Mesenchymal stem cell (in vitro differentiated cells and primary cell): ENCODE results near the gene PCDHB11. TPM values are rescaled to one million over a fixed set of nuclear protein-coding genes. Genes with fewer than 3 reads are reported as not detected.

Experiments used
- DNase-seq: peaks from one replicate; pipeline ENCODE4 v3.0.0-alpha.2; 2013
- H2AFZ ChIP-seq: one replicate; pipeline ENCODE4 v1.6.1; 2013; ENCODE audit warnings: low read depth, mild to moderate bottlenecking, control low read depth, inconsistent platforms, low read length, moderate library complexity
- H2AK5ac ChIP-seq: 2 replicates; pipeline ENCODE4 v1.6.1; 2013; ENCODE audit warnings: low read length, moderate library complexity, mild to moderate bottlenecking, inconsistent platforms; ENCODE audit not compliant: severe bottlenecking
- H2BK120ac ChIP-seq: one replicate; pipeline ENCODE4 v1.6.1; 2013; ENCODE audit warnings: low read depth, mild to moderate bottlenecking, inconsistent platforms, low read length, moderate library complexity
- H2BK12ac ChIP-seq, 2 experiments: one replicate each; pipeline ENCODE4 v1.6.1; 2013; ENCODE audit warnings: inconsistent platforms in 2 of 2, low read length in 2 of 2, mild to moderate bottlenecking in 2 of 2, moderate library complexity in 2 of 2, control low read depth in 1 of 2
- H2BK15ac ChIP-seq: one replicate; pipeline ENCODE4 v1.6.1; 2013; ENCODE audit warnings: mild to moderate bottlenecking, low read depth, inconsistent platforms; ENCODE audit not compliant: poor library complexity, severe bottlenecking
- H2BK5ac ChIP-seq: 2 replicates; pipeline ENCODE4 v1.6.1; 2013; ENCODE audit warnings: low read depth, mild to moderate bottlenecking, low read length, control low read depth, inconsistent platforms; ENCODE audit not compliant: poor library complexity, severe bottlenecking
- H3K14ac ChIP-seq, 2 experiments: one replicate each; pipeline ENCODE4 v1.6.1; 2013; ENCODE audit warnings: inconsistent platforms in 2 of 2, low read length in 2 of 2, control low read depth in 1 of 2, mild to moderate bottlenecking in 1 of 2, moderate library complexity in 1 of 2
- H3K18ac ChIP-seq, 2 experiments: one replicate each; pipeline ENCODE4 v1.6.1; 2013; ENCODE audit warnings: inconsistent platforms in 2 of 2, low read length in 2 of 2, control low read depth in 1 of 2, low read depth in 1 of 2, mild to moderate bottlenecking in 1 of 2
- H3K23ac ChIP-seq, 2 experiments: one replicate each; pipeline ENCODE4 v1.6.1; 2013; ENCODE audit warnings: inconsistent platforms in 2 of 2, low read length in 2 of 2, mild to moderate bottlenecking in 2 of 2, moderate library complexity in 2 of 2, control low read depth in 1 of 2
- H3K27ac ChIP-seq: 2 replicates; pipeline ENCODE4 v1.5.1; 2013; ENCODE audit warnings: mild to moderate bottlenecking, moderate library complexity, low read length, control low read depth, inconsistent platforms; ENCODE audit not compliant: poor library complexity, severe bottlenecking
- H3K27me3 ChIP-seq, 2 experiments: 2 replicates each; pipeline versions ENCODE4 v1.6.1 to v1.7.0; 2013; ENCODE audit warnings: low read length in 2 of 2, mild to moderate bottlenecking in 2 of 2, moderate library complexity in 2 of 2, control low read depth in 1 of 2, inconsistent platforms in 1 of 2; ENCODE audit not compliant: control insufficient read depth in 1 of 2, insufficient read depth in 1 of 2
- H3K36me3 ChIP-seq, 2 experiments: 2 replicates each; pipeline versions ENCODE4 v1.6.1 to v1.7.0; 2013; ENCODE audit warnings: low read length in 2 of 2, control low read depth in 1 of 2, inconsistent platforms in 1 of 2, low read depth in 1 of 2, mild to moderate bottlenecking in 1 of 2; ENCODE audit not compliant: insufficient read depth in 2 of 2, control insufficient read depth in 1 of 2
- H3K4ac ChIP-seq, 2 experiments: one replicate each; pipeline ENCODE4 v1.6.1; 2013; ENCODE audit warnings: inconsistent platforms in 2 of 2, low read length in 2 of 2, mild to moderate bottlenecking in 2 of 2, moderate library complexity in 2 of 2, control low read depth in 1 of 2, low read depth in 1 of 2
- H3K4me1 ChIP-seq: 2 replicates; pipeline ENCODE4 v1.6.1; 2013; ENCODE audit warnings: low read depth, low read length, control low read depth; ENCODE audit not compliant: control insufficient read depth, insufficient read depth
- H3K4me2 ChIP-seq: 2 replicates; pipeline ENCODE4 v1.6.1; 2013; ENCODE audit warnings: low read length, mild to moderate bottlenecking, inconsistent platforms; ENCODE audit not compliant: poor library complexity, severe bottlenecking
- H3K4me3 ChIP-seq, 2 experiments: 2 replicates each; pipeline versions ENCODE4 v1.5.1 to v1.7.0; 2013; ENCODE audit warnings: low read length in 2 of 2, mild to moderate bottlenecking in 2 of 2, control low read depth in 1 of 2, low read depth in 1 of 2; ENCODE audit not compliant: insufficient read depth in 1 of 2
- H3K79me1 ChIP-seq: replicated peaks from 2 replicates; pipeline ENCODE4 v1.6.1; 2013; ENCODE audit warnings: mild to moderate bottlenecking, control low read depth, low read length, inconsistent platforms; ENCODE audit not compliant: poor library complexity, severe bottlenecking
- H3K9ac ChIP-seq: 2 replicates; pipeline ENCODE4 v1.7.0; 2013; ENCODE audit warnings: mild to moderate bottlenecking, low read length, moderate library complexity
- H3K9me3 ChIP-seq: 2 replicates; pipeline ENCODE4 v1.7.0; 2013; ENCODE audit warnings: mild to moderate bottlenecking, low read length; ENCODE audit not compliant: control insufficient read depth
- H4K8ac ChIP-seq: one replicate; pipeline ENCODE4 v1.6.1; 2013; ENCODE audit warnings: inconsistent platforms, mild to moderate bottlenecking, low read length, moderate library complexity
- H4K91ac ChIP-seq: one replicate; pipeline ENCODE4 v1.6.1; 2013; ENCODE audit warnings: mild to moderate bottlenecking, low read length, inconsistent platforms
- WGBS: methylation state at CpG from one replicate; pipeline ENCODE4 v1.1.7; 2013; ENCODE audit warnings: mixed read lengths; 5-methylcytosine and 5-hydroxymethylcytosine counted together
- polyA plus RNA-seq, 2 experiments: library from polyadenylated mRNA; stranded (reverse); fragments of 200-250 nt; gene quantifications; one replicate each; pipeline ENCODE4 v1.2.3, GENCODE V29; 2013

PCDHB11 gene
- 0.32 TPM for polyA plus RNA-seq (2013, experiment 1 of 2)
- polyA plus RNA-seq (2013, experiment 2 of 2), result 0.32 TPM

DNA sequence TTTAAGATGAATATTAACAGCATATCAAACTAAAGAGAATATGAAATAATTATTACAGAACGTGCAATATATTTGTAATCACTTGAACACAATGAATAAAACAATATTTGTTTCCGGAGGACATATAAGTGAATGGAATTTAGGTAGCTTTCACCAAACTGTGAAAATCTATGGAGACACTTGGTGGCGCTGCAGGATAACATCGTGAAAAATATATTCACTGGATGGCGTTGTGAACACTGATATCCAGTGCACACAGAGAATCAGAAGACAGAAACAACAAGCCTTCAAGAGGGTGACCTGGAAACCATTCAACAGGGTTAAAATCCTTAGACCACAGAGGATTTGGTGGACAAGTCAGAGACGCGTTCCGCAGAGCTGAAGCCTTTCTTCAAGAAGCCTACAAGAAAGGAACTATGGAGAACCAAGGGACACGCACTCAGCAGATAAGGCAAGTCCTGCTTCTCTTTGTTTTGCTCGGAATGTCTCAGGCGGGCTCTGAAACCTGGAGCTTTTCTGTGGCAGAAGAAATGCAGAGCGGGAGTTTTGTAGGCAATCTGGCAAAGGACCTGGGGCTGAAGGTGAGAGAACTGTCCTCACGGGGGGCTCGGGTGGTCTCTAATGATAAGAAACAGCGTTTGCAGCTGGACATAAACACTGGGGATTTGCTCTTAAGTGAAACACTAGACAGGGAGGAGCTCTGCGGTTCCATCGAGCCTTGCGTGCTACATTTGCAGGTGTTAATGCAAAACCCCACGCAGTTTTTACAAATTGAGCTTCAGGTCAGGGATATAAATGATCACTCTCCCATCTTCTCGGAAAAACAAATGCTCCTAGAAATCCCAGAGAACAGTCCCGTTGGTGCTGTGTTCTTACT, at the start of gene PCDHB11:
TSS of gene PCDHB11 (plus strand) at position 269 of the 877 bp plus-strand sequence. CDS start at position 417, 148 bp downstream.
- WGBS, result 71% methylated on average over 18 of the region's 21 CpGs
- peaks cover 76% of the 10 kb centered on the region for H3K9me3 ChIP-seq
- no peak for DNase-seq
- no peaks in the 10 kb centered on the region for H3K27me3 ChIP-seq
- H3K4ac ChIP-seq, result no peak within 1 kb of the TSS
- H4K8ac ChIP-seq, result no peak within 1 kb of the TSS
- no peak within 1 kb of the TSS for H3K14ac ChIP-seq
- no peak within 1 kb of the TSS for H3K9ac ChIP-seq
- H2BK12ac ChIP-seq, result no peak within 1 kb of the TSS
- H2AFZ ChIP-seq, result no peak within 1 kb of the TSS
- no peak within 1 kb of the TSS for H3K4me3 ChIP-seq
- no peaks in the 10 kb centered on the region for H3K36me3 ChIP-seq
- no peak within 1 kb of the TSS for H4K91ac ChIP-seq
- H3K23ac ChIP-seq, result no peak within 1 kb of the TSS
- H3K4me1 ChIP-seq, result no peaks in the 10 kb centered on the region
- no peak within 1 kb of the TSS for H3K18ac ChIP-seq
- no peak within 1 kb of the TSS for H2BK15ac ChIP-seq
- no peak within 1 kb of the TSS for H3K27ac ChIP-seq
- H2AK5ac ChIP-seq, result no peak within 1 kb of the TSS
- H2BK120ac ChIP-seq, result no peak within 1 kb of the TSS
- no peak within 1 kb of the TSS for H2BK5ac ChIP-seq
- no peaks in the 10 kb centered on the region for H3K79me1 ChIP-seq
- no peak within 1 kb of the TSS for H3K4me2 ChIP-seq

DNA sequence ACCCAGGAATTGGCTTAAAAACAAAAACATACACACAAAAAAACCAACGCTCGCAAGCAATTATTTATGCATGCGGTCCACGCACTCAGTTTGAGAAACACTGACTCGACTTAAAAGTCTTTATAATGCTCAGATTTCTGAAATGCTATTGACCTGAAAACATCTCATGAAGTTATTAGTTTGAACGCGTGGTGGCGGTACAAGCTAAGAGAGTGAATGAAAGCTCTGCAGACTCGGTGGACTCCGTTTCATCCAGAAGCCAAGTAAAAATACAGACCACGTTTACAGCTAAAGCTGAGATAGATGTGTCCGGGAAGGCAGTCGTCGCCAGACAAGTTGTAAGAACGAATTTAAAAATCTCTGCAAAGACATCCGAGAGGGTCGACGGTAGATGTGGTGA, 49.6 kb upstream of the PCDHB11 start, which contains the start of gene PCDHB6:
TSS of gene PCDHB6 (plus strand) at position 246 of the 400 bp plus-strand sequence. CDS start 201 bp downstream, outside the sequence.
- Histone ChIP-seq H2BK12ac (no peak within 1 kb of the TSS), H4K8ac (no peak within 1 kb of the TSS), H3K23ac (no peak within 1 kb of the TSS), H3K4ac (no peak within 1 kb of the TSS), H2AFZ (no peak within 1 kb of the TSS), H2BK15ac (no peak within 1 kb of the TSS), H3K4me3 (peak within 1 kb of the TSS in 1 of 2 experiments; percentile 6), H3K79me1 (no peaks in the 10 kb centered on the region), H3K4me2 (no peak within 1 kb of the TSS), H2BK120ac (no peak within 1 kb of the TSS), H3K18ac (no peak within 1 kb of the TSS), H3K4me1 (no peaks in the 10 kb centered on the region), H3K9ac (no peak within 1 kb of the TSS), H3K9me3 (peaks cover 61% of the 10 kb centered on the region), H3K27me3 (no peaks in the 10 kb centered on the region), H4K91ac (no peak within 1 kb of the TSS), H3K14ac (no peak within 1 kb of the TSS), H3K27ac (no peak within 1 kb of the TSS), H3K36me3 (no peaks in the 10 kb centered on the region), H2AK5ac (no peak within 1 kb of the TSS), H2BK5ac (no peak within 1 kb of the TSS)
- DNase-seq, result no peak
- 88% methylated on average over 18 of the region's 18 CpGs for WGBS

DNA sequence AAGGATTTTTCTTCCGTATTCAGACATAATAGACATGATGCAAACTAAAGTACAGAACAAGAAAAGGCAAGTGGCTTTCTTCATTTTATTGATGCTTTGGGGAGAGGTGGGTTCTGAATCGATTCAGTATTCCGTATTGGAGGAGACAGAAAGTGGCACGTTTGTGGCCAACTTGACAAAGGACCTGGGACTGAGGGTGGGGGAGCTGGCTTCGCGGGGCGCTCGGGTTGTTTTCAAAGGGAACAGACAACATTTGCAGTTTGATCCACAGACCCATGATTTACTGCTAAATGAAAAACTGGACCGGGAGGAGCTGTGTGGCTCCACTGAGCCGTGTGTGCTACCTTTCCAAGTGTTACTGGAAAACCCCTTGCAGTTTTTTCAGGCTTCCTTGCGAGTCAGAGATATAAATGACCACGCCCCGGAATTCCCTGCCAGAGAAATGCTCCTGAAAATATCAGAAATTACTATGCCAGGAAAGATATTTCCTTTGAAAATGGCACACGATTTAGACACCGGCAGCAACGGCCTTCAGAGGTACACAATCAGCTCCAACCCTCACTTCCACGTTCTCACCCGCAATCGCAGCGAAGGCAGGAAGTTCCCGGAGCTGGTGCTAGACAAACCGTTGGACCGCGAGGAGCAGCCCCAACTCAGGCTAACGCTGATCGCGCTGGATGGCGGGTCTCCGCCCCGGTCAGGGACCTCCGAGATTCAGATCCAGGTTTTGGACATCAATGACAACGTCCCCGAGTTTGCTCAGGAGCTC, 49.0 kb upstream of the PCDHB11 start:
- Histone ChIP-seq H2BK12ac (no peak overlapping the region), H3K36me3 (no peaks in the 10 kb centered on the region), H4K8ac (no peak overlapping the region), H3K9ac (no peak overlapping the region), H3K9me3 (peaks cover 59% of the 10 kb centered on the region), H2BK120ac (no peak overlapping the region), H3K23ac (no peak overlapping the region), H2AK5ac (no peak overlapping the region), H4K91ac (no peak overlapping the region), H3K27me3 (no peaks in the 10 kb centered on the region), H3K4me3 (peak overlapping the region in 1 of 2 experiments; percentile 6), H2BK5ac (no peak overlapping the region), H2BK15ac (no peak overlapping the region), H3K4ac (no peak overlapping the region), H3K14ac (no peak overlapping the region), H2AFZ (no peak overlapping the region), H3K27ac (no peak overlapping the region), H3K79me1 (no peaks in the 10 kb centered on the region), H3K4me1 (no peaks in the 10 kb centered on the region), H3K18ac (no peak overlapping the region), H3K4me2 (no peak overlapping the region)
- 94% methylated on average over 32 of the region's 33 CpGs for WGBS
- no peak for DNase-seq

DNA sequence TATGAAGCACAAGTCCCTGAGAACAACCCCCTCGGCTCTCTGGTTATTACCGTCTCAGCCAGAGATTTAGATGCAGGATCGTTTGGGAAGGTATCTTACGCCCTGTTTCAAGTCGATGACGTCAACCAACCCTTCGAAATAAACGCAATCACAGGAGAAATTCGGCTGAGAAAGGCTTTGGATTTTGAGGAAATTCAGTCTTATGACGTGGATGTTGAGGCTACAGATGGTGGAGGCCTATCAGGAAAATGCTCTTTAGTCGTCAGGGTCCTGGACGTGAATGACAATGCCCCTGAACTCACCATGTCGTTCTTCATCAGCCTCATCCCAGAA, 48.5 kb upstream of the PCDHB11 start:
- no peak overlapping the region for H2AK5ac ChIP-seq
- no peaks in the 10 kb centered on the region for H3K79me1 ChIP-seq
- no peaks in the 10 kb centered on the region for H3K4me1 ChIP-seq
- H4K8ac ChIP-seq, result no peak overlapping the region
- H3K4ac ChIP-seq, result no peak overlapping the region
- no peak overlapping the region for H3K18ac ChIP-seq
- no peak overlapping the region for H3K27ac ChIP-seq
- no peak overlapping the region for H2BK5ac ChIP-seq
- H3K9me3 ChIP-seq, result peaks cover 65% of the 10 kb centered on the region
- no peak overlapping the region for H4K91ac ChIP-seq
- no peak overlapping the region for H2BK12ac ChIP-seq
- no peak overlapping the region for H3K14ac ChIP-seq
- no peak for DNase-seq
- H3K4me2 ChIP-seq, result no peak overlapping the region
- no peak overlapping the region for H2AFZ ChIP-seq
- H3K9ac ChIP-seq, result no peak overlapping the region
- H2BK120ac ChIP-seq, result no peak overlapping the region
- no peak overlapping the region for H3K23ac ChIP-seq
- H3K27me3 ChIP-seq, result no peaks in the 10 kb centered on the region
- 89% methylated on average over 13 of the region's 13 CpGs for WGBS
- H2BK15ac ChIP-seq, result no peak overlapping the region
- no peak overlapping the region for H3K4me3 ChIP-seq
- H3K36me3 ChIP-seq, result no peaks in the 10 kb centered on the region
